GM12801 (cell line): ENCODE results near the gene C11orf21.

Experiments used
- CTCF ChIP-seq: IDR thresholded peaks from one replicate; pipeline ENCODE4 v1.5.1; 2011; ENCODE audit warnings: control low read depth; ENCODE audit not compliant: insufficient read length; ENCODE audit errors: extremely low read depth

C11orf21 gene

GRCh38 chr11:2250041-2250440, 51.7 kb downstream of the C11orf21 start:
- no peak for TF ChIP-seq CTCF

GRCh38 chr11:2249189-2249916, 52.4 kb downstream of the C11orf21 start:
- no peak for TF ChIP-seq CTCF

- TF ChIP-seq CTCF = no peak
These were observed 53.0 kb downstream of the C11orf21 start for GRCh38 chr11:2248762-2249161.

- TF ChIP-seq CTCF = no peak
These were observed 53.5 kb downstream of the C11orf21 start for GRCh38 chr11:2248242-2248641.

- TF ChIP-seq CTCF = no peak
These were observed 54.2 kb downstream of the C11orf21 start for GRCh38 chr11:2247496-2247895.
